IMR-90 (cell line): Measurements from ENCODE around the gene ADCY5. TPM values are rescaled to one million over a fixed set of nuclear protein-coding genes. Genes with fewer than 3 reads are reported as not detected.

Source experiments
- ATAC-seq: fragments of 200-7000 bp; cut with Tn5 transposase; 2 replicates; pipeline ENCODE4 v1.9.1; 2020; ENCODE audit warnings: low read depth, mild to moderate bottlenecking, moderate library complexity
- BruUV-seq: library from RNA; stranded (reverse); fragments of 400-500 nt; replicated peaks from 2 replicates; lab custom pipeline; 2021; lab: Mats Ljungman, UMichigan
- CTCF ChIA-PET: fragments of 300-600 bp; formaldehyde crosslinking; extraction: SDS; loops from one replicate; lab custom pipeline; 2021; ENCODE audit warnings: antibody characterized with exemption; lab: Yijun Ruan, JAX
- POLR2A ChIA-PET: fragments of 300-600 bp; sonication (Branson Sonifier 250); formaldehyde crosslinking; loops from one replicate; lab custom pipeline; 2022; ENCODE audit warnings: antibody characterized with exemption; ENCODE audit not compliant: unreplicated experiment; lab: Charles Lee
- DNase-seq: peaks from one replicate; pipeline ENCODE4 v3.0.0; 2013
- H2AFZ ChIP-seq: replicated peaks from 2 replicates; pipeline ENCODE3; 2013; ENCODE audit warnings: low read length, mild to moderate bottlenecking; ENCODE audit not compliant: poor library complexity
- H2AK5ac ChIP-seq: 2 replicates; pipeline ENCODE4 v1.6.1; 2013; ENCODE audit warnings: low read depth, low read length, inconsistent platforms
- H2AK9ac ChIP-seq: replicated peaks from 2 replicates; pipeline ENCODE3; 2013; ENCODE audit warnings: mild to moderate bottlenecking, low read depth, low read length, moderate library complexity; ENCODE audit not compliant: poor library complexity
- H2BK120ac ChIP-seq: 2 replicates; pipeline ENCODE4 v1.6.1; 2013; ENCODE audit warnings: low read depth, low read length, inconsistent platforms
- H2BK15ac ChIP-seq: 3 replicates; pipeline ENCODE4 v1.6.1; 2013; ENCODE audit warnings: low read depth, low read length, inconsistent platforms
- H2BK20ac ChIP-seq: 2 replicates; pipeline ENCODE4 v1.6.1; 2013; ENCODE audit warnings: low read depth, mild to moderate bottlenecking, inconsistent platforms, low read length, moderate library complexity
- H2BK5ac ChIP-seq: 2 replicates; pipeline ENCODE4 v1.6.1; 2013; ENCODE audit warnings: mild to moderate bottlenecking, low read depth, low read length, inconsistent platforms; ENCODE audit not compliant: poor library complexity, severe bottlenecking
- H3K14ac ChIP-seq: replicated peaks from 2 replicates; pipeline ENCODE4 v1.6.1; 2013; ENCODE audit warnings: low read depth, low read length, inconsistent platforms
- H3K18ac ChIP-seq: 2 replicates; pipeline ENCODE4 v1.6.1; 2013; ENCODE audit warnings: low read depth, low read length, control low read depth
- H3K23ac ChIP-seq: 2 replicates; pipeline ENCODE4 v1.6.1; 2013; ENCODE audit warnings: low read depth, low read length, inconsistent platforms
- H3K27ac ChIP-seq: 2 replicates; pipeline ENCODE4 v1.5.1; 2013; ENCODE audit warnings: mild to moderate bottlenecking, control low read depth, low read length; ENCODE audit not compliant: insufficient read depth
- H3K27me3 ChIP-seq: 2 replicates; pipeline ENCODE4 v1.6.1; 2013; ENCODE audit warnings: low read length; ENCODE audit not compliant: control insufficient read depth, insufficient read depth
- H3K36me3 ChIP-seq: 2 replicates; pipeline ENCODE4 v1.6.1; 2013; ENCODE audit warnings: low read length, mixed read lengths; ENCODE audit not compliant: control insufficient read depth, insufficient read depth
- H3K4ac ChIP-seq: 2 replicates; pipeline ENCODE4 v1.6.1; 2013; ENCODE audit warnings: low read depth, low read length, inconsistent platforms
- H3K4me1 ChIP-seq: 2 replicates; pipeline ENCODE4 v1.6.1; 2013; ENCODE audit warnings: low read length, mixed read lengths; ENCODE audit not compliant: control insufficient read depth, insufficient read depth
- H3K4me2 ChIP-seq: 2 replicates; pipeline ENCODE4 v1.6.1; 2013; ENCODE audit warnings: low read depth, mild to moderate bottlenecking, control low read depth, low read length, moderate library complexity
- H3K4me3 ChIP-seq: 2 replicates; pipeline ENCODE4 v1.5.1; 2013; ENCODE audit warnings: low read depth, mild to moderate bottlenecking, control low read depth, low read length, moderate library complexity; ENCODE audit not compliant: insufficient read depth
- H3K56ac ChIP-seq: 2 replicates; pipeline ENCODE4 v1.6.1; 2013; ENCODE audit warnings: low read length, inconsistent platforms; ENCODE audit not compliant: insufficient read depth; ENCODE audit errors: extremely low read depth
- H3K79me1 ChIP-seq, 2 experiments: 2 replicates each; pipeline ENCODE4 v1.6.1; 2013; ENCODE audit warnings: low read length in 2 of 2, inconsistent platforms in 1 of 2, low read depth in 1 of 2
- H3K9ac ChIP-seq: 2 replicates; pipeline ENCODE4 v1.6.1; 2013; ENCODE audit warnings: low read depth, low read length, control low read depth
- H3K9me1 ChIP-seq: 2 replicates; pipeline ENCODE4 v1.6.1; 2013; ENCODE audit warnings: low read length, inconsistent platforms; ENCODE audit not compliant: insufficient read depth
- H3K9me3 ChIP-seq: 2 replicates; pipeline ENCODE4 v1.6.1; 2013; ENCODE audit warnings: low read length; ENCODE audit not compliant: control insufficient read depth, insufficient read depth
- H4K20me1 ChIP-seq: 2 replicates; pipeline ENCODE4 v1.6.1; 2013; ENCODE audit warnings: low read length, inconsistent platforms; ENCODE audit not compliant: insufficient read depth
- H4K5ac ChIP-seq: 2 replicates; pipeline ENCODE4 v1.6.1; 2013; ENCODE audit warnings: mild to moderate bottlenecking, low read depth, low read length, control low read depth
- H4K8ac ChIP-seq, 2 experiments: 2 replicates each; pipeline ENCODE4 v1.6.1; 2013; ENCODE audit warnings: low read depth in 2 of 2, low read length in 2 of 2, control low read depth in 1 of 2, inconsistent platforms in 1 of 2
- H4K91ac ChIP-seq: 2 replicates; pipeline ENCODE4 v1.6.1; 2013; ENCODE audit warnings: low read depth, low read length, inconsistent platforms; ENCODE audit not compliant: insufficient read depth
- RAD21 ChIP-seq: IDR thresholded peaks from 2 replicates; pipeline ENCODE4 v1.6.1; 2012; ENCODE audit warnings: low read length, improper control_type of control experiment
- WGBS, 2 experiments: methylation state at CpG; one replicate each; pipeline versions ENCODE4 v1.1.5 to v1.1.7; 2013; ENCODE audit warnings: missing lambda C conversion rate in 2 of 2; ENCODE audit not compliant: insufficient read length in 1 of 2; ENCODE audit errors: extremely low coverage in 2 of 2; 5-methylcytosine and 5-hydroxymethylcytosine counted together
- dilution Hi-C: fragments of 300-500 bp; cut with HindIII; formaldehyde crosslinking; loops from one replicate; pipeline ENCODE4 v1.14.3; 2018; ENCODE audit warnings: low sequenced_read_pairs; ENCODE audit not compliant: unreplicated experiment
- in situ Hi-C: fragments of 300-500 bp; cut with MboI; formaldehyde crosslinking; loops from 3 replicates; pipeline ENCODE4 v1.14.3; 2019; ENCODE audit warnings: low sequenced_read_pairs, inconsistent platforms, mixed read lengths
- intact Hi-C: fragments of 100-400 bp; cut with micrococcal nuclease; formaldehyde crosslinking; loops from 2 replicates; pipeline ENCODE4 v1.10.0; 2022
- polyA plus RNA-seq, 3 experiments: library from polyadenylated mRNA; depleted of rRNA; stranded (reverse); fragments of >200 nt; gene quantifications; 2 replicates each; pipeline ENCODE4 v1.2.3, GENCODE V29; 2012; ENCODE audit warnings: low replicate concordance in 1 of 3
- total RNA-seq: library from RNA; depleted of rRNA; stranded (reverse); fragments of >200 nt; gene quantifications from 2 replicates; pipeline ENCODE4 v1.2.3, GENCODE V29; 2012

Gene ADCY5
- total and polyA plus RNA-seq, 2 of the 4 experiments (the other 2 are of a cell fraction) = 0.14 to 0.18 TPM

- Histone ChIP-seq H3K4me2 (no peak overlapping the region), H4K20me1 (no peaks in the 10 kb centered on the region), H3K79me1 (no peaks in the 10 kb centered on the region), H3K23ac (no peak overlapping the region), H2AK9ac (no peak overlapping the region), H3K4me1 (no peaks in the 10 kb centered on the region), H3K4ac (no peak overlapping the region), H3K14ac (no peak overlapping the region), H3K36me3 (no peaks in the 10 kb centered on the region), H3K27me3 (peaks cover 30% of the 10 kb centered on the region), H3K18ac (no peak overlapping the region), H3K9ac (no peak overlapping the region), H4K8ac (no peak overlapping the region), H2BK5ac (no peak overlapping the region), H3K4me3 (no peak overlapping the region), H2BK120ac (no peak overlapping the region), H2AFZ (no peak overlapping the region), H2BK15ac (no peak overlapping the region), H3K9me1 (no peaks in the 10 kb centered on the region), H2AK5ac (no peak overlapping the region), H2BK20ac (no peak overlapping the region), H3K9me3 (no peaks in the 10 kb centered on the region), H3K56ac (no peak overlapping the region), H4K5ac (no peak overlapping the region), H3K27ac (no peak overlapping the region), H4K91ac (no peak overlapping the region)
- ATAC-seq (no peak), DNase-seq (no peak)
- dilution Hi-C loops (no loop called here), in situ Hi-C loops (no loop called here), intact Hi-C loops (no loop called here)
- BruUV-seq = no TSS peak
- no peak for TF ChIP-seq RAD21
- ChIA-PET CTCF (interaction anchor here (0.7 kb wide), 1 partner anchor 11 kb away, joined by 3 read pairs; no protein-coding TSS in a partner anchor), POLR2A (no interaction called here)
- WGBS, 2 experiments = 56% methylated on average over 5 of the region's 13 CpGs; no CpG with 5 or more reads in 1 of the 2 experiments
Measured at GRCh38 chr3:123290107-123290930, 158.6 kb downstream of the ADCY5 start.
